Measurements from ENCODE around the gene MTERF4.

Gene MTERF4

GRCh38 chr2:241051578-241052487 lies 50.3 kb downstream of the MTERF4 start:
- no peak for DNase-seq (ENCODE audit: low read depth)
- TF ChIP-seq, protein P1, sequence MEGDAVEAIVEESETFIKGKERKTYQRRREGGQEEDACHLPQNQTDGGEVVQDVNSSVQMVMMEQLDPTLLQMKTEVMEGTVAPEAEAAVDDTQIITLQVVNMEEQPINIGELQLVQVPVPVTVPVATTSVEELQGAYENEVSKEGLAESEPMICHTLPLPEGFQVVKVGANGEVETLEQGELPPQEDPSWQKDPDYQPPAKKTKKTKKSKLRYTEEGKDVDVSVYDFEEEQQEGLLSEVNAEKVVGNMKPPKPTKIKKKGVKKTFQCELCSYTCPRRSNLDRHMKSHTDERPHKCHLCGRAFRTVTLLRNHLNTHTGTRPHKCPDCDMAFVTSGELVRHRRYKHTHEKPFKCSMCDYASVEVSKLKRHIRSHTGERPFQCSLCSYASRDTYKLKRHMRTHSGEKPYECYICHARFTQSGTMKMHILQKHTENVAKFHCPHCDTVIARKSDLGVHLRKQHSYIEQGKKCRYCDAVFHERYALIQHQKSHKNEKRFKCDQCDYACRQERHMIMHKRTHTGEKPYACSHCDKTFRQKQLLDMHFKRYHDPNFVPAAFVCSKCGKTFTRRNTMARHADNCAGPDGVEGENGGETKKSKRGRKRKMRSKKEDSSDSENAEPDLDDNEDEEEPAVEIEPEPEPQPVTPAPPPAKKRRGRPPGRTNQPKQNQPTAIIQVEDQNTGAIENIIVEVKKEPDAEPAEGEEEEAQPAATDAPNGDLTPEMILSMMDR (conservative IDR thresholded peaks at IDR 0.05; ENCODE audit: low read length): no peak
- H3K4me3 ChIP-seq (ENCODE audit: low read length): no peak overlapping the region

GRCh38 chr2:241050624-241051577 lies 51.2 kb downstream of the MTERF4 start:
- no peak overlapping the region for H3K4me3 ChIP-seq (ENCODE audit: low read length)
- no peak for DNase-seq (ENCODE audit: low read depth)
- TF ChIP-seq, protein P1 (conservative IDR thresholded peaks at IDR 0.05; ENCODE audit: low read length): no peak

- TF ChIP-seq, protein P1 (conservative IDR thresholded peaks at IDR 0.05; ENCODE audit: low read length): no peak
- no peak for DNase-seq (ENCODE audit: low read depth)
- no peak overlapping the region for H3K4me3 ChIP-seq (ENCODE audit: low read length)
Observed at GRCh38 chr2:241049739-241050623, 52.1 kb downstream of the MTERF4 start.

DNA sequence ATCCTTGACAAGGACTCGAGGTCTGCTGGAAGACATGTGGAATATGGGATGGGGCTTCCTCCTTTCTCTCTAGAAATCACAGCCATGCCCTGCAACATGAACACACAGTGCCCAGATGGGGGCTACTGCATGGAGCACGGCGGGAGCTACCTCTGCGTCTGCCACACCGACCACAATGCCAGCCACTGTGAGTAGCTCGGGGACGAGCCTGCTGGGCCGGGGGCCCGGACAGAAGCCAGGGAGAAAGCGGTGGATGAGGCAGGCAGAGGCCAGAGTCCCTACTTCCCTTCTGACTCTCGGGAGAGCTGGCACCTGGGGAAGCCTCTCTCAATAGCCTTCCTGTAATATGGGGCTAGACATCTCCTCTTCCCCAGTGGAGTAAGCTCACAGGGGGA lies 53.1 kb downstream of the MTERF4 start:
- H3K4me3 ChIP-seq (ENCODE audit: low read length): no peak overlapping the region
- TF ChIP-seq, protein P1 (conservative IDR thresholded peaks at IDR 0.05; ENCODE audit: low read length): no peak
- no peak for DNase-seq (ENCODE audit: low read depth)

- TF ChIP-seq, protein P1 (conservative IDR thresholded peaks at IDR 0.05; ENCODE audit: low read length): no peak
- no peak overlapping the region for H3K4me3 ChIP-seq (ENCODE audit: low read length)
- DNase-seq (ENCODE audit: low read depth): no peak
Observed at GRCh38 chr2:241048149-241048948, 53.7 kb downstream of the MTERF4 start.

Measured in AG10803 (cell line).